ENCODE data around the gene WNT9B. TPM values are rescaled to one million over a fixed set of nuclear protein-coding genes. Genes with fewer than 3 reads are reported as not detected.

The WNT9B gene
- total RNA-seq: not detected

GRCh38 chr17:46851029-46851741 lies at the start of gene WNT9B:
Gene WNT9B, plus strand, starts transcription at chr17:46851583. Its CDS starts 56 bp downstream, at chr17:46851639.
- no peak for DNase-seq

- no peak for DNase-seq
Observed at GRCh38 chr17:46802800-46803199, 48.6 kb upstream of the WNT9B start.

- DNase-seq: no peak
Observed at GRCh38 chr17:46803544-46803943, 47.8 kb upstream of the WNT9B start.

DNA sequence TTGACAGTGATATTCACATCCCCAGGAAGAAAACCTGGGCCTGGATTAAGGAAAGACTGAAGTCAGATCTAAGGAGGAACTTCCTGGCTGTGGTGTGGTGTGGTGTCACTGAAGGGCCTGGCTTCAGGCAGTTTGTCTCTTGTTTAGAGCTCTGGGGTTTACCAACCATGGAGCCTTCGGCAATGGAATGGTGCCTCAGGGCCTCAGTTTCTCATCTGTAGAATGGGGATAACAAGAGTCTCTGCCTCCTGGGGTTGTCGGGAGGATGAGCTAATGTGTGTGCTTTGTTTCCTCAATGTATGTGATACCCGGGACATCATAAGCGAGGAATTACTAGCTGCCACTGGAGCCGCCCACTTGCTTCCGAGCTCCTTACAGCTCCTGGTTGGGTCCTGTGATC lies 45.6 kb upstream of the WNT9B start:
- no peak for DNase-seq

GRCh38 chr17:46809110-46809571 lies 42.2 kb upstream of the WNT9B start:
- DNase-seq: no peak

GRCh38 chr17:46810837-46811236 lies 40.5 kb upstream of the WNT9B start:
- no peak for DNase-seq

DNA sequence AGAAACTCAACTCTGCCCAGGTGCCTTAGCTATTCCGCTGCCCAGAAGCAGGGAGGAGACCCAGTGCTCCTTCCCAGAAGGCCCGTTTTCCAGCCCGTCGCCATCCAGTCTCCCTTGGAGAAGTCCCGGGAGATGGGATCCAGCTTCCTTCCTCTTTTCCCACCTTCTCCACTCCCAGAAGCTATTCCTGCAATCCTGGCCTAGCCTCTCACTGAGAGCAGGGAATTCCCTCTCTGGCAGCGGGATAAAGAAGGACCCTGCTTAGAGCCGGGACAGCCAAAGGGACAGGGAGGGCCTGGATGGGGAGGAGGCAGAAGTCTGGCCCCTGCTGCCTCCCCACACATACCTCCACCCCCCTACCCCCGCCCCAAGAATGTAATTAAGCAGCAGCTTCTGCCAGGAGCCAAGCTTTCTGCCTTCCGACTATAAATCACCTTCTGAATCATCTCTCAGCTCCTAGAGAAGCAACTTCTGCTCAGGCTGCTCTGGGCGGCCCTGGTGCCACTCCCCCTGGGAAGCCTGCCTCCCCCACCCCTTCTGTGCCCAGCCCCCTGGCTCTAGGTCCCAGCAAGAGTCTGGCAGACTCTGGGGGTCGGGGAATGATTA lies 39.3 kb upstream of the WNT9B start:
- DNase-seq: no peak

GRCh38 chr17:46812624-46813318 lies 38.6 kb upstream of the WNT9B start:
- no peak for DNase-seq

DNA sequence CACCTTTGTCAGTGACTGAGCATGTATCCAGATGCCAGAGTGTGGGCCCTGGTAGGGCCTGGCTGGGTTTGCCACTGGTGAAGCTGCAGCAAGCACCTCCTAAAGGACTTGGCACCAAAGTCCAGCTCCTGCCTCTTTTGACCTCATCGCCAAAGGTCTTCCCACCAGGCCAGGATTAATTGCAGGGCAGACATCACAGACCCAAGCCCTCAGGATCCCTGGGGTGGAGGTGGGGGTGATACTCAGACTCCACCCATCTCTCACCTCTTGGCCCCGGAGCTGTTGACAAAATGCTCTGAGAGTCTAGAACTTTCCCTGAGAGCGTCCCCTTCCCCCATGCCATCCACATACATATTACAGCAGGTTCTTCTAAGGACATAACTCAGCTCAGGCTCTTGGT lies 37.5 kb upstream of the WNT9B start:
- DNase-seq: no peak

- no peak for DNase-seq
Observed at GRCh38 chr17:46814446-46814845, 36.9 kb upstream of the WNT9B start.

GRCh38 chr17:46815474-46816353 lies 35.7 kb upstream of the WNT9B start:
- no peak for DNase-seq

DNA sequence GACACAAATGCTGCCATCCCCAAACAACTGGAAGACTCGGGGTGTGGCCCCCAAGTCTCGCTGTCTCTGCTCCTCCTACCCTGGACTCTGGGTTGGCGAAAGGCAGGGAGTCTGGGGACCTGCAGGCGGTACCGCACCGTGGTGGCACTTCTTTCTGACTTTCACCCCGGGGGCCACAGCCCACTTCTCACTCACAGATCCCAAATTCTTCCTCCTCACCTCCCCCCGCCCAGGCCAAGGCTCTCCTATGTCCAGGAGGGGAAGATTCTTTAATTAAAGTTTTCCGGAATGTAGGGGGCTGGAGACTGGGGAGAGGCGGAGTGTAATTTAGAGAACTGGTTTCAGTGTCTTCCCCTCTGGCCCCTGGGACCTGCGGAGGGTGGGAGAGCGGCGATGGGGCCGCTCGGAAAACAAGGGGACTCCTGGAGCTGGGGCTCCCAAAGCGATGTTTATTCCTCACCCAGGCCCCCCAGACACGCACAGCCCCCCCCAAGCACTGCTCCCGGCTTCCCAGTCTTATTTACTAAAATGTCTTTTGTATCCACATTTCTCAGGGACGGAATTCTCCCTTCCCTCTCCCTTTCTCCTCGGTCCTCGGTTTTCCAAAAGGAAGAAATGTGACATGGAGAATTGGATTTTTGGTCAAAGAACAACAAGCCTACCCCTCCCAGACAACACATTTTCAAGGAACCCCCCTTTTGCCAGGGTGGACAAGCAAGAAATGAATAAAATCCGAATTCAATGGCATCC lies 34.1 kb upstream of the WNT9B start:
- DNase-seq: no peak

DNA sequence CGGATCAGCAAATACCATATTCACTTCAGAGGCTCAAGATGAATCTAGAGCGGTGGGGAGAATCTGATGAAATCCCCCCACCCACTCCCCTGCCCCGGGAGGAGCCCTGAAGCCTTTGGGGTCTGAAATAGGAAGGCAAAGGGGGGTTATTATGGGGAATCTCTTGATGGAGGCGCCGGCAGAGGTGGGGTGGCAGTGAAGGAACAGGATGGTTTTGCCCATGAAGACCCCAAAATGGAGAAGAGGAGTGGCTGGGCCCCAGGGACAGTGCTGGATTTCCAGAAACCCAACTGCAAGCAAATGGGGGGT lies 33.5 kb upstream of the WNT9B start:
- DNase-seq: no peak

DNA sequence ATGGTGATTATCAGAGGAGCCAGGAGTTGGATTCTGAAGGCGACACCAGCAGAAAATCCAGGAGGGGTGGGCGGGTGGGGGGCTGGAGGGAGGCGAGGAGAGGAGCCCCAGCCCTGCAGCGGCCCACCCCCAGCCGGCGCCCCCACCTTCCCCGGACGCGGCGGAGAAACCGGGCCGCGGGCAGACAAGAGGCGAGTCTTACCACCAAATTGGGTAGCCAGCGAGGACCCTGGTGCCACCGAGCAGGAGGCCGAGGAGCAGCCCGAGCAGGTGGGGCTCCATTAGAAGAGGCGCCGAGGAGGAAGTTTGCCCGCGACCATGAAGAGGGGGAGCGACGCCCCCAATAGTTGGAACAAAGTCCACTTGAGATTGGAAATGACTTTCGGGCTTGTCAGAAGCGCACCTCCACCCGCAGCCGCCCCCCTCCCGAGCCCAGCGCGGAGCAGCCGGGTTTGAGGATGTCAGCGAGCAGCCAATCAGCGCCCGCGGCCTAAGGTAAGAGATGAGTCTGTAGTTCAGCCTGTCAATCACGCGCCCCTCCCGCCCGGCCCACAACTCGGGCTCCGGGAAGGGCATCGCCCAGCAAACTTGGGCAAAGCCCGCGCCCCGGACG lies 33.0 kb upstream of the WNT9B start, which contains the start of gene WNT3:
Gene WNT3, minus strand, starts transcription at position 377 of the 613 bp plus-strand sequence. Its CDS starts 95 bp downstream, at position 282.
- DNase-seq: no peak

GRCh38 chr17:46818929-46819859 lies 32.2 kb upstream of the WNT9B start:
- no peak for DNase-seq

DNA sequence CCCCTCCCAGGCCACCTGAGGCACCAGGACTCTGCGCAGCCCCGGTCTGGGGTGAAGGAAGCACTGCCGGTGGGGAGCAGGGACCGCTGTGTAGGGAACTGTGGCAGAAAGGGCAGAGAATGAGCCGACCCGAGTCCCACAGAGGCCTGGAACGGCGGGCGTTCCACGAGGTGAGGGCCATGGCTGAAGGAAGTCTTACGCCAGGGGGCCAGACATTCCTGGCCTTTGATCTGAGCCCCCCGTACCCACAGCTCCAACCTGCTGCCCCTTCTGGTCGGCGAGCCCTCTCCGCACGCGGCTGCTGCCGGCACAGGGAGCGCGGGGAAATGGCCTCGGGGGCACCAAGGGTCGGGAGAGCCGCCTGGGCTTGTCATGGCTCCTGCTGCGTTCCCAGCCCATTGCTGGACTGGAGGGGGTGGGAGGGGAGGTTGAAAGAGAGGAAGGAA lies 31.5 kb upstream of the WNT9B start:
- no peak for DNase-seq

GRCh38 chr17:46820592-46821450 lies 30.6 kb upstream of the WNT9B start:
- no peak for DNase-seq

DNA sequence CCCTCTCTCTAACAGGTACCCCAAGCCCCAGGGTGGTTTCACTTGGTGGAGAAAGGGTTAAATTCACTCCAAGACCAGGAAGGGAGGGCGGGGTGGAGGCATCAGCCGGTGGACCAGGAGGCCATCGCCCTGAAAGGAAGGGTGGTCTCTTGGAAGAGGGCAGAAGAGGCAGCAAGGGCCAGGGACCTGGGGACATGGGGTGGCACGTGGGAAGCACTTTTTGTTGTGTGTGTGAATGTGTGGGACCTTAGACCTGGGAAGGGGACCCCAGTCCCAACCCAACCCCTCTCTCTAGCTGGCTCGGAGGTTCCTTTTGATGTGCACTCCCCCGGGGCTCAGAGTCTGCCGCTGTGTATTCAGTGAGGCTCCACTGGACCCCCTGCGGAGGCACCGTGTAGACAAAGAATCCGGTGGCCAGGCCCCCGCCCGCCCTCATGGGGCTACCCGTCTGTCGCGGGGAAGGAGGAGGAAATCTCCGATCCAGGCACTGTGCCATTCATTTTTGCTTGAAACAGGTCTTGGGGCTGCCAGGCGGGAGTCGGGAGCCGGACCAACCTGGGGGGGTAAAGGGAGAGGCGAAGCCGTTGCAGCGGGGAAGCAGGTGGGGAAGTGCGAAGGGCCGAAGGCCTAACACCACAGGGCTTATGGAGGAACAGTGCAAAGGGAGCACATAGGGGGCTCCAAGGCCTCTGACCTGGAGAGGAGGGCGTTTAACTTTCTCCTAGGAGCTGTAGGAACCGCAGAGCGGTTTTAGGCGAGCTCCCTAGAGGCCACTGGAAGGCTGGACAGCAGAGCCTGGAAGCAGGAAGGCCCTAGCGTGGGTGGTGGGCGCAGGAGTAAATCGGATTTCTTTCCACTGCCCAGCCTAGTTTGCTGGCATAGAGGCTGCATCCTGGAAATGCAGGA lies 29.6 kb upstream of the WNT9B start:
- DNase-seq: no peak
